Measurements from ENCODE around the gene NAA11.

NAA11 gene

GRCh38 chr4:79325864-79326328 is at the start of gene NAA11:
NAA11 (minus strand) TSS chr4:79326061; CDS start chr4:79325877, 184 bp downstream.
- DNase-seq, result no peak

DNA sequence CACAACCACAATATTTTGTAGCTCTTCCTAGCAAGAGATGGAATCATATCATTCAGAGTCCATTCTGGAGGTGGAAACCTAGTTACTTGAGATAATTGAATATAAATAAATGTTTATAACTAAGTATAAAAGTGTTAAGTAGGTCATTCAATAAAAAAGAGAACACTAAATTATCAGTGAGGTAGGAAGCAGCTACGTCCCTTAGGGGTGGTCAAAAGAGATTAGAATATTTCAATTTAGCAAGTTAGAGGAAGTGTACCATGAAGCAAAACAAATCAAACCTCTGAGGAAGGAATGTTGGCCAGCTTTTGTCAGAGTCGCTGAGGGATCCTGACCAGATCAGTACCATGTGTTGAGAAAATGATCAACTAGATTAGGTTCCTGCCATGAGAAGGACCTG is 44.2 kb upstream of the NAA11 start:
- DNase-seq, result no peak

DNA sequence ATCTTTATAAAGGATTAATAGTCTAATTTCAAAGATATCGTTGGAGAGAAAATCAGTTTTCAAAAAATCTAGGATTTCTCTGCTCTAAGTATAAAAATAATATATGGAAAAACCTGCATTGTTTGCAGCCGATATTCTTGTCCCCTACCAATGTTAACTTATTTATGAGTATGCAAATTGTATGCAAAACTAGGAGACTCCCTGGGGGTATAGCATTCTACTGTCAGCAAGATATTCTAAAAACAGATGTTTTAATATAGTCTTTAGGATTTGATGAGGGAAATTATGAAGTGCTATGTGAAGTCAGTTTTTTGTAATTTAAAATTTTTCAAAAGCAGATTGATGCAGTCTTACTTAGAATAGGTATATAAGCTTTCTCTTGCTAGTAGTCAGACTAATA is 41.2 kb upstream of the NAA11 start:
- no peak for DNase-seq

- no peak for DNase-seq
Measured at GRCh38 chr4:79366422-79366821, 40.6 kb upstream of the NAA11 start.

DNA sequence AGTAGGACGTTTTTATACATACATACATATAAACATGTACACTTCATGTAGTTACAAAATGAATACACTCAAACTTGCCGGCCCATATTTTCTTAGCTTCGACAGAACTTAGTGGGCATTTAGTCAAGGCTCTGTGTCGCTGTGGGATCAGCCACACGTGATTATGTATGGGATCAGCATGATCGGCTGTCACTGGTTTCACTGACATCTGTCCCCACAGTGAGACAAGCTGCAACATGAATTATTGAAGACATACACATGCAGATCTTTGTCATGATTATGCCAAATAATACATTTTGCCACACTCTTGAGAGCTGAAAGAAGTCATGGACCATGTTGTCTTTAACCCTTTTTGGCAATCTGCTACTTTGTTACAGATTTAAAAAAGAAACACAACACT is 38.2 kb upstream of the NAA11 start:
- no peak for DNase-seq

GRCh38 chr4:79362626-79363025 is 36.8 kb upstream of the NAA11 start:
- DNase-seq, result no peak

DNA sequence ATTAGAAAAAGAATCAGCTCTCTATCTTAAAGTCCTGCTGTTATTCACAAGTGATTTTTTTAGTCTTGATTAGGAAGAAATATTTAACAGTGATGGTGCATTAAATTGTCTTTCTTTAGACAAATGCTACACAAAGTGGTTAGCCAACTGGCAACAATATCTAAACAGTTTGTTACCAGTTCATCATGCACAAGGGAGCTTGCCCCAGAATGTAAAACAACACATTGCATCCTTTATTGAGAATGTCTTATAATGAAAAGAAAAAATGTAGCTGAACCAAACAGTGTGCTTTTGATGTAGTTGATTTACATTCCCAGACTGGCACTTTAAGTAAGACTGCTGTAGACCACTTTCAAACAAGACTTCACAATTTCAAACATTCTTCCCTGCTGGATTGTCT is 34.1 kb upstream of the NAA11 start:
- DNase-seq, result no peak

- no peak for DNase-seq
Measured at GRCh38 chr4:79358438-79358837, 32.6 kb upstream of the NAA11 start.

GRCh38 chr4:79357365-79357764 is 31.5 kb upstream of the NAA11 start:
- DNase-seq, result no peak

- no peak for DNase-seq
Measured at GRCh38 chr4:79353075-79353474, 27.2 kb upstream of the NAA11 start.

GRCh38 chr4:79348405-79348804 is 22.5 kb upstream of the NAA11 start:
- no peak for DNase-seq

DNA sequence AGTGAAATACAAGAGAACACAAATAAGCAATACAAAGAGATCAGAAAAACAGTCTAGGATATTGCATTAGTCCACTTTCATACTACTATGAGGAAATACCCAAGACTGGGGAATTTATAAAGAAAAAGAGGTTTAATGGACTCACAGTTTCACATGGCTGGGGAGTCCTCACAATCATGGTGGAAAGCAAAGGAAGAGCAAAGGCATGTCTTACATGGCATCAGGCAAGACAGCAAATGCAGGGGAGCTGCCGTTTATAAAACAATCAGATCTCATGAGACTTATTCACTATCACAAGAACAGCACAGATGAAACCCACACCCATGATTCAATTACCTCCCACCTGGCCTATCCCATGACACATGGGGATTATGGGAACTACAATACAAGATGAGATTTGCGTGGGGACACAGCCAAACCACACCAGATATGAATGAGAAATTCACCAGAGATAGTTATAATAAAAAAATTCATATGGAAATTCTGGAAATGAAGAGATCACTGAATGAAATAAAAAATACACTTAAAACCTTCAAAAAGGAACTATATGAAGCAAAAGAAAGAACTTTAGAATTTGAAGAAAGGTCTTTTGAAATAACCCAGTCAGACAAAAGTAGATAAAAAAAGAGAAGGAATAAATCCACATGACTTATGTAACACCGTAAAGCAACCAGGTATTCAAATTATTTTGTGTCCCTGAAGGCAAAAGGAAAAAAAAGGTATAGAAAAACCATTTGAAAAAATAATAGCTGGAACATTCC is 16.2 kb upstream of the NAA11 start:
- no peak for DNase-seq

GRCh38 chr4:79340568-79340967 is 14.7 kb upstream of the NAA11 start:
- no peak for DNase-seq

GRCh38 chr4:79338148-79338547 is 12.3 kb upstream of the NAA11 start:
- DNase-seq, result no peak

DNA sequence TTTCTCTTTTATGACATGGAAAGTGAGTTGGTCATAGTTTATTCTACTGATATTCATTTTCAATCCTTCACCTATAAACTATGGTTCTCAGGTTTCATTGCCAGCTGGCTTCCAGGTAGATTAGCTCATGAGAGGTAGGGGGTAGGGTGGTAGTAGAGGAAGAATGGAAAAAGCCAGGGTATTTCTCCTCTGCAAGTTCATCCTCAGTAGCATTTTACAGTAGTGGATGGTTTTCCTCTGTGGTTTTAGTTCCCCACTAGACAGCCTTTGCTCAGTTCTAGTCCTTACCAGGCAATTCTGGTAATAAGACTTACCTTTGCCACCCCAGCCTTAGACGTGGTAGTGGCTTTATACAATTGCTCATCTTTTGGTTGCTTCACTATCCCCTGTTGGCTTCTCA is 8.9 kb upstream of the NAA11 start:
- DNase-seq, result no peak

GRCh38 chr4:79334341-79334740 is 8.5 kb upstream of the NAA11 start:
- no peak for DNase-seq

- no peak for DNase-seq
Measured at GRCh38 chr4:79331126-79331876, 5.4 kb upstream of the NAA11 start.

GRCh38 chr4:79330720-79331119 is 4.9 kb upstream of the NAA11 start:
- DNase-seq, result no peak

- no peak for DNase-seq
Measured at GRCh38 chr4:79325436-79325835, 425 bp downstream of the NAA11 start.

DNA sequence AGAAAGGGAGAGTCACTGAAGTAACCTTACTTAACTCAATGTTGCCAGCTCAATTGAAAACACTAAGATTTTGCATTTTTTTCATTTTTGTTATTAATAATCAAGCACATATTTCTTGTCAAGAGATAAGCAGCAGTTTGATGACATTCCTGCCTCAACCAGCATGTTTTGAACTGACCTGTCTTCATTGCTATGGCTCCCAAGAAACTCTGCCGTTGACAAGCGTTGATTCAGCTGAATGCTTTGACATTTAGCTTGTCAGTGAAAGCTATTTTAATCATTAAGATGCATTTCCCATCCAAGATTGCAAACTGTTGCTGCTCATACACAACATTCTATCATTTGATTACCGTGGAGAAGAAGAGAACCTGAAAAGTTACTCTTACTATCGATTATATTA is 5.9 kb downstream of the NAA11 start:
- DNase-seq, result no peak

GRCh38 chr4:79317711-79318110 is 8.2 kb downstream of the NAA11 start:
- DNase-seq, result no peak

DNA sequence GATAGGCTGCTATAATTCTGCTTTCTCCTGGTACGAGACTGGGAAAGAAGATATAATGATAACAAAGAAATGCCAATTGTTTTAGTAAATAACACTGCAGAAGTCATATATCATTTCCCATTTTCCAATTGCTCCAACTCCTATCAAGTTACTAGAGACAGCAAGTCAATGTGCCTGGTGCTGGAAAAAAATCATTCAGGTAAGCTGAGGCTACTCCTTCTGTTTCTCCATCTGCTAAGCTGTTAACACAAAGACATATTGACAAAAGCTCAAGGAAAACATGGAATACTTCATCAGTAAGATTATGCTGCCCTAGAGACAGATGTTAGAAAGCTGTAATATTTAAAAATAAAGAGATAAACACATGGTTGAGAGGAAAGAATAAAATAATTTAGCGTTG is 10.0 kb downstream of the NAA11 start:
- DNase-seq, result no peak

GRCh38 chr4:79311279-79311678 is 14.6 kb downstream of the NAA11 start:
- no peak for DNase-seq

- DNase-seq, result no peak
Measured at GRCh38 chr4:79308971-79309370, 16.9 kb downstream of the NAA11 start.
